NCI-H1694 (cell line): ENCODE data around the gene PARVA.
"Not testable (repeated sequence)": the region's sequence is repeated elsewhere in the genome, so short reads cannot be mapped to it uniquely, and the experiment has no call there.

Source experiments
- DNase-seq: peaks from one replicate; lab custom pipeline; 2025; lab: John Stamatoyannopoulos, UW

The PARVA gene

GRCh38 chr11:12503886-12504285 lies 126.5 kb downstream of the PARVA start:
- DNase-seq = no peak

DNA sequence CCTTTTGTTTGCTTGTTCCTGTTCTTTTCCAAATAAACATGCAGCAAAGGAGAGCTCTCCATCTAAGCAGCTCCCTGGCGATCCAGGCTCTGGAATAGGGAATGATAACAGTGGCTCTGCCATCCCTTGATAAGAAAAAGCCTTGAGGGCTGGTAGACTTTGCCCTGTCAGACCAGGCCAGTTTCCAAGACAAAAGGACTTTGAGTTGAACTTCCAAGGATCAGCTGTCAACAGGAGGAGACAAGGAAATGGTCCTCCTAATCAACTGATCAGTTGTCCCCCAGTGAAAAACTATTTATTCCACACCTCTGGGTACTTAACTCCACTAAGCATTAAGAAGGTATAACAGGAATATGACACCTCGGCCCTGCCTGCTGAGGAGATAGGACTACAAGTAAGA lies 127.8 kb downstream of the PARVA start:
- DNase-seq = no peak

GRCh38 chr11:12506404-12506921 lies 129.1 kb downstream of the PARVA start:
- no peak for DNase-seq

GRCh38 chr11:12507391-12507790 lies 130.0 kb downstream of the PARVA start:
- DNase-seq = no peak

GRCh38 chr11:12508151-12508751 lies 130.9 kb downstream of the PARVA start:
- DNase-seq = no peak

DNA sequence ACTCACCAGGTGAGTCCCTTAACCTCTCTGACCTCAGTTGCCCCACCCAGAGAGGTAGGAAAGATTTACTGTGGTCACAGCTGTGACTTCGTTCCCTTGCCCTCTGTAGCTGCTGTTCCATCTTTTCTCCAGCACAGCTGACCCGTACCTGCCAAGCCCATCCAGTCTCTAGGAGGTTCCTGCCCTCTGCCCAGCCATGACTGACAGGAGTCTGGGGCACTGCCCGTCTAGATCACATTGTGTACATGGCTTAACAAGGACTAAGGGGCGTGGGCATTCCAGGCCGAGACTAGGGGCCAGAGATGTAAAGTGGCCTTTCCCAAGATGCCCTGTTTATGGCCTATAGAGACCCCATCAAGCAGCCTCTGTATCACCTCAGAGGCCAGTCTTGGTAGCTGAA lies 132.0 kb downstream of the PARVA start:
- DNase-seq = no peak

- DNase-seq = no peak
Observed at GRCh38 chr11:12512132-12512531, 134.8 kb downstream of the PARVA start.

- no peak for DNase-seq
Observed at GRCh38 chr11:12512826-12513395, 135.5 kb downstream of the PARVA start.

- DNase-seq = no peak
Observed at GRCh38 chr11:12516387-12517105, 139.2 kb downstream of the PARVA start.

DNA sequence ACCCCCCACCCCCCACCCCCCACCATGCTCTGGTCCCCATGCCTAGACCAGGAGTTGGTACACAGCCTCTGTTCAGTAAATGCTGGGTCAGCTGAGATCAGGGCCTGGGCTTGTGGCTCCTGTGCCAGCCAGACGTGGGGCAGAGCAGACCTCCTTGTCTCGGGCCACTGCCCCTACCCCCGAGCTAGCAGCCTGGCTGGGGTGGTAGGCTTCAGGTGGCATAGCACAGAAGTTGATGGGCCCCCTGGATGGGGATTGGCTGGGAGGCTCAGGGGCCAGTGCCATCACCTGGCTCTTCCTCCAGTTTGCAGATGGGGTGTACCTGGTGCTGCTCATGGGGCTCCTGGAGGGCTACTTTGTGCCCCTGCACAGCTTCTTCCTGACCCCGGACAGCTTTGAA lies 139.9 kb downstream of the PARVA start:
- no peak for DNase-seq

- no peak for DNase-seq
Observed at GRCh38 chr11:12517741-12518140, 140.4 kb downstream of the PARVA start.

GRCh38 chr11:12518606-12519385 lies 141.4 kb downstream of the PARVA start:
- peak; percentile 52 for DNase-seq

- DNase-seq = no peak
Observed at GRCh38 chr11:12520054-12520453, 142.7 kb downstream of the PARVA start.

DNA sequence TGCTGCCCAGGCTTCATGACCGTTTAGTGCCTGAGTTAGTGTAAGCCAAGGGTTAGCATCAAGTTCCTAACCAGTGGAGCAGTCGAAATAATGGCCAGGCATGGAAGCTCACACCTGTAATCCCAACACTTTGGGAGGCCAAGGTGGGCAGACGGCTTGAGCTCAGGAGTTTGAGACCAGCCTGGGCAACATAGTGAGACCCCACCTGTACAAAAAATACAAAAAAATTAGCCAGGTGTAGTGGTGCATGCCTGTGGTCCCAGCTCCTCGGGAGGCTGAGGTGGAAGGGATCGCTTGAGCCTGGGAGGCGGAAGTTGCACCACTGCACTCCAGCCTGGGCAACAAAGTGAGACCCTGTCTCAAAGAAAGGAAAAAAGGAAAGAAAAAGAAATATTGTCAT lies 143.2 kb downstream of the PARVA start:
- not testable (repeated sequence) for DNase-seq

GRCh38 chr11:12523180-12523924 lies 146.0 kb downstream of the PARVA start:
- no peak for DNase-seq

- DNase-seq = no peak
Observed at GRCh38 chr11:12524865-12525264, 147.5 kb downstream of the PARVA start.

- DNase-seq = no peak
Observed at GRCh38 chr11:12525466-12526055, 148.2 kb downstream of the PARVA start.

- no peak for DNase-seq
Observed at GRCh38 chr11:12526789-12527188, 149.4 kb downstream of the PARVA start.

DNA sequence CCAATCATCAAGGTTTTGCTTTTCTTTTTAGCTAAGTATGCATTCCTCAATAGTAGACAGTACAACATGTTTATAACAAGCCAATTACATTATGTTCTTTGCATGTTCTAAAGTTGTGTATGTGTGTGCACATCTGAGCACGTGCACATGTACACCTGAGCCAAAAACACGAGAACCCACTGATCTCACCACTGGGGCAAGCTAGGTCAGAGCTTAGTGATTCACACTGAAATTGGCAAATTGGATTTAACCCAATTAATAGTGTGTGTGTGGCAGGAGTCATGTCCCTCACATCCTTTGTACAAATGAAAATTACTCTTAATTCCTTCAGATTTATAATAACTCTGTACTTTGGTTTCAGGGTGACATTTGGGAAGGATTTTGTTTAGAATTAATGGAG lies 151.1 kb downstream of the PARVA start:
- DNase-seq = no peak

DNA sequence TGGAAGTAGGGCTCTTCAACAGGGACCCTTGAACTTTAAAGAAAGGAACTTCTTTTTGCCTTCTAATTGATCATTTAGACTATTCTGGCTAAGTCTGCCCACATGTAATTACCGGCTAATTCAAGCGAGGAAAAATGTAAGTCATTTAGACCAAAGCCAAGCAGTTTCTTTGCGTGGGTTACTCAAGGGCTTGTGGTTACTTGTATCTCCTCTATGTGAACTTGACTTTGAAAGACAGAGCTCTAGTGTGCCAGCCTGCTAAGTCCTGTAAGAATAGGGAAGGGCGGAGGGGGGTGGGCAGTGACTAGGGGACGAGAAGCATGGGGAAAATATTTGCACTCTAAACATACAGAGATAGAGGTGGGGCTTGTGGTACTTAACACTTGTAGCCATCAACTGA lies 151.7 kb downstream of the PARVA start:
- DNase-seq = no peak

DNA sequence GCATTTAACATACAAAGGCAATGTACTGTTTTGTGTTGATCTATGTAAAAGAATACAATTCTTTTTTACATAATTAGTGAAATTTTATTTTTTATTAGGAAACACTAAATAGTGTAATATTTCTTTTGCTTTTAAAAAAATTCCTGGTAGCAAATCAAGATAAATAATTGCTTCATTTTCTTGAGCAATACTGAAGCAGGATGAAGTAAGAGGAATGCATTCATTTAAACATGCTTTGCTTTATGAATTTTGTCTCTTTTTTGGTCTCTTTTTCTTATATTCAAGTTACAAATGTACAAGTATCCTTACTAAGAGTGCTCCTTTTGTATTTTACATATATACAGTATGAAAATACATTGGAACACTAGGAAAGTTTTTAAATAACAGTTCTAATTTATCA lies 152.4 kb downstream of the PARVA start:
- no peak for DNase-seq
